Heart right ventricle (tissue), 16 donors: ENCODE measurements around the gene NAALADL2. TPM values are rescaled to one million over a fixed set of nuclear protein-coding genes. Genes with fewer than 3 reads are reported as not detected.

Source experiments
- ATAC-seq, 8 donors: fragments of 200-7000 bp; cut with Tn5 transposase; one replicate each; pipeline ENCODE4 v1.9.1; 2020; ENCODE audit warnings: mild to moderate bottlenecking in 8 of 8, moderate library complexity in 8 of 8, moderate number of reproducible peaks in 1 of 8
- DNase-seq, 2 donors: peaks; one replicate each; pipeline ENCODE4 v3.0.0-alpha.2; 2020
- H3K27ac ChIP-seq, 10 donors: fragments of 200-600 bp; sonication (generic) in 2 of 10; one replicate each; pipeline versions ENCODE4 v1.5.0 to v1.8.0; 2020 to 2022; ENCODE audit warnings: mild to moderate bottlenecking in 3 of 10
- H3K27me3 ChIP-seq, 7 donors: fragments of 200-600 bp; one replicate each; pipeline ENCODE4 v1.8.0; 2021 to 2022; ENCODE audit warnings: mild to moderate bottlenecking in 2 of 7
- H3K36me3 ChIP-seq, 9 donors: fragments of 200-600 bp; sonication (generic) in 1 of 9; one replicate each; pipeline versions ENCODE4 v1.5.0 to v1.8.0; 2020 to 2022; ENCODE audit warnings: mild to moderate bottlenecking in 2 of 9
- H3K4me1 ChIP-seq, 9 donors: fragments of 200-600 bp; sonication (generic) in 1 of 9; one replicate each; pipeline versions ENCODE4 v1.5.0 to v1.8.0; 2020 to 2022; ENCODE audit warnings: mild to moderate bottlenecking in 4 of 9
- H3K4me3 ChIP-seq, 10 donors: fragments of 200-600 bp; sonication (generic) in 2 of 10; one replicate each; pipeline versions ENCODE4 v1.5.0 to v1.8.0; 2020 to 2022; ENCODE audit warnings: mild to moderate bottlenecking in 7 of 10, moderate library complexity in 2 of 10
- H3K9me3 ChIP-seq, 11 donors: fragments of 200-600 bp in 10 of 11; sonication (generic) in 2 of 11; one replicate each; pipeline versions ENCODE4 v1.5.0 to v1.8.0; 2013 to 2022; ENCODE audit warnings: mild to moderate bottlenecking in 2 of 11, control low read depth in 1 of 11, moderate library complexity in 1 of 11
- WGBS, 2 donors: extraction: QIAGEN DNeasy Blood & Tissue Kit; methylation state at CpG; one replicate each; pipeline ENCODE4 v1.1.7; 2013; ENCODE audit warnings: inconsistent platforms in 1 of 2; 5-methylcytosine and 5-hydroxymethylcytosine counted together
- intact Hi-C, 10 donors: fragments of 100-400 bp; cut with DNase I; formaldehyde crosslinking; loops; one replicate each; pipeline versions ENCODE4 v1.11.1 to v1.14.2; 2022
- polyA plus RNA-seq, 2 donors: library from polyadenylated mRNA; stranded (reverse); fragments of 200-250 nt; gene quantifications; one replicate each; pipeline ENCODE4 v1.2.3, GENCODE V29; 2013
- total RNA-seq, 10 donors: library from RNA; stranded (reverse); fragmentation: NEBNext Ultra II Directional in 3 of 10; extraction: Animal tissue kit (Norgen Biotek cat#: 25700) in 3 of 10; gene quantifications; one replicate each; pipeline versions ENCODE4 v1.2.1 to v1.2.4, GENCODE V29; 2021 to 2023
- TF ChIP-seq, protein P1 (sequence below), 9 donors: fragments of 200-600 bp; sonication (generic) in 2 of 9; IDR thresholded peaks; one replicate each; pipeline versions ENCODE4 v1.5.0 to v1.8.0; 2021 to 2022; ENCODE audit warnings: antibody characterized with exemption in 9 of 9, mild to moderate bottlenecking in 5 of 9, moderate library complexity in 1 of 9
- donor health status: Arrhythmogenic right ventricular cardiomyopathy.
- donor health status: ischemic (EF 13 %, LVEDD 7.1; RV severe dilation, severe dysfunction).
- donor health status: healthy with polysubstance abuse.
- donor health status: DM: no; HTN: yes; CAD: no.
- donor health status: DM: no; HTN: no; CAD: no.
- donor health status: ischemic (EF 25% LVEDD 6.9; RV normal size, moderate dysfunction).
- donor health status: ischemic (EF 25% LVEDD 5.7; RV mildly dilated, moderate dysfunction).
- donor health status: healthy.
- donor health status: DM: yes; HTN: yes; CAD: no.
- donor health status: Ischemic cardiomyopathy.
- donor health status: ischemic (EF 35%, LVEDD 5.7; RV mildly dilated, moderate dysfunction).
- donor health status: nonischemic (EF 11% LVEDD 7.7; RV severe dilation, severe dysfunction).
- donor health status: DM: yes; HTN: yes; CAD: no.
- donor health status: PGD.
- donor health status: ischemic (EF 29% LVEDD 5.4; RV normal size, mild dysfunction).
- donor health status: nonischemic (EF 23%, LVEDD 6.1; RV moderate dilation, normal function).

Gene NAALADL2
- total and polyA plus RNA-seq, 12 donors, result 0.36 to 11.9 (median 5.2) TPM

GRCh38 chr3:175743733-175744400, 884.7 kb downstream of the NAALADL2 start:
- Histone ChIP-seq H3K9me3 (no peaks in the 10 kb centered on the region), H3K36me3 (no peaks in the 10 kb centered on the region), H3K4me1 (no peaks in the 10 kb centered on the region), H3K27me3 (no peaks in the 10 kb centered on the region), H3K4me3 (no peak overlapping the region), H3K27ac (no peak overlapping the region)
- WGBS, 2 donors, result 86 to 95% methylated on average over 5 of the region's 5 CpGs
- no peak for DNase-seq
- ATAC-seq, result no peak
- TF ChIP-seq, protein P1, sequence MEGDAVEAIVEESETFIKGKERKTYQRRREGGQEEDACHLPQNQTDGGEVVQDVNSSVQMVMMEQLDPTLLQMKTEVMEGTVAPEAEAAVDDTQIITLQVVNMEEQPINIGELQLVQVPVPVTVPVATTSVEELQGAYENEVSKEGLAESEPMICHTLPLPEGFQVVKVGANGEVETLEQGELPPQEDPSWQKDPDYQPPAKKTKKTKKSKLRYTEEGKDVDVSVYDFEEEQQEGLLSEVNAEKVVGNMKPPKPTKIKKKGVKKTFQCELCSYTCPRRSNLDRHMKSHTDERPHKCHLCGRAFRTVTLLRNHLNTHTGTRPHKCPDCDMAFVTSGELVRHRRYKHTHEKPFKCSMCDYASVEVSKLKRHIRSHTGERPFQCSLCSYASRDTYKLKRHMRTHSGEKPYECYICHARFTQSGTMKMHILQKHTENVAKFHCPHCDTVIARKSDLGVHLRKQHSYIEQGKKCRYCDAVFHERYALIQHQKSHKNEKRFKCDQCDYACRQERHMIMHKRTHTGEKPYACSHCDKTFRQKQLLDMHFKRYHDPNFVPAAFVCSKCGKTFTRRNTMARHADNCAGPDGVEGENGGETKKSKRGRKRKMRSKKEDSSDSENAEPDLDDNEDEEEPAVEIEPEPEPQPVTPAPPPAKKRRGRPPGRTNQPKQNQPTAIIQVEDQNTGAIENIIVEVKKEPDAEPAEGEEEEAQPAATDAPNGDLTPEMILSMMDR (IDR thresholded peaks at IDR 0.05), result no peak
- intact Hi-C loops, result no loop called here

DNA sequence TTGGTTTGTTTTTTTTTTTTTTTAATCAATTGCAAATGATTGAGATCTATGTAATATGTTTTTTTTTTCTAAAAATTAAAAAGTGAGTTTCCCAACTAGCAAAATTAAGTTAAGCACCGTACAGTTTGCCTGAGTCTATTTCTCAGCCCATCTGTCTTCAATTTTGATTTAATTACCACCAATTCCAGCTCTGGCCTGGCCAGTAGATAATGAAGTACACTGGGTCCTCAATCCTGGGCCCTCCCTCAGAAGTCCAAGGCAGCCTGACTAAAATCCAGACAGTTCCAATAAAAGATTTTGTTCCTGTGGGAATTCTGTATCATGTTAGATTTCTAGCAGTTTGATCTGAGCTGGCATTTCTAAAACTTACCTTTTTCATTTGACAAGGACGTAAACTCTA, 887.2 kb downstream of the NAALADL2 start:
- no peak overlapping the region for H3K27ac ChIP-seq
- no peaks in the 10 kb centered on the region for H3K9me3 ChIP-seq
- no peak overlapping the region for H3K4me3 ChIP-seq
- no peaks in the 10 kb centered on the region for H3K36me3 ChIP-seq
- no peaks in the 10 kb centered on the region for H3K27me3 ChIP-seq
- intact Hi-C loops, result no loop called here
- no peaks in the 10 kb centered on the region for H3K4me1 ChIP-seq
- no peak for ATAC-seq
- TF ChIP-seq, protein P1 (IDR thresholded peaks at IDR 0.05), result no peak
- 83 to 90% methylated on average over 2 of the region's 2 CpGs for WGBS, 2 donors
- DNase-seq, result no peak

DNA sequence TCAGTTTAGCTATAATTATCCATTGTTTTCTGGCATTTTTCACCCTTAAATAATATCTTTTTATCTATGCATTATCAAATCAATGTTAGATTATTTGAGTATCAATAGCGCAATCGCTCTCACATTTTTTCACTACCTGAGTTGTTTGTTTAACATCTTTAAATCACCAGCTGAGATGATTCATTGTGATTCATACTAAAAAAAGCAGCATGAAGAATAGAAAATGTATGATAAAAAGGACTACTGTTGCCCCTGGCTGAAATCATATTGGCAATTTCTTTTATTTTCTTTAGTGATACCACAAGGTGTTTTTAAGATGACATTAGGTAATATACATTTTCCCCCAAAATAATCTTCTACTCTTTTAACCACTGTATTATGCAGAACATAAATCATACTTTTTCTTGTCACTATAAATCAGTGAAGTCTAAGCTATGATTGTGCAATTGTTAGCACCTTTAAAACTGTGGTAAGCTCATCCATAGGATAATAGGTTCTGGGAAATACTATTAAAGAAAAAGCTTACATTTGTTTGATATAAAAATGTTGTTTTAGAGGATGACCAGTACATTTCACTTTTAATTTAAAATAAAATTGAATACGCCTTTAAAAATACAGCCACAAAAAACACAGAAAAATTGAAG, 889.1 kb downstream of the NAALADL2 start:
- no peaks in the 10 kb centered on the region for H3K27me3 ChIP-seq
- TF ChIP-seq, protein P1 (IDR thresholded peaks at IDR 0.05), result no peak
- H3K9me3 ChIP-seq, result no peaks in the 10 kb centered on the region
- ATAC-seq, result no peak
- H3K27ac ChIP-seq, result no peak overlapping the region
- intact Hi-C loops, result no loop called here
- 95 to 96% methylated on average over 3 of the region's 3 CpGs for WGBS, 2 donors
- H3K4me3 ChIP-seq, result no peak overlapping the region
- no peaks in the 10 kb centered on the region for H3K4me1 ChIP-seq
- no peaks in the 10 kb centered on the region for H3K36me3 ChIP-seq
- DNase-seq, result no peak

- H3K36me3 ChIP-seq, result no peaks in the 10 kb centered on the region
- TF ChIP-seq, protein P1 (IDR thresholded peaks at IDR 0.05), result no peak
- ATAC-seq, result no peak
- H3K9me3 ChIP-seq, result no peaks in the 10 kb centered on the region
- no peaks in the 10 kb centered on the region for H3K27me3 ChIP-seq
- 68 to 71% methylated on average over 2 of the region's 2 CpGs for WGBS, 2 donors
- no peak overlapping the region for H3K4me3 ChIP-seq
- no peaks in the 10 kb centered on the region for H3K4me1 ChIP-seq
- intact Hi-C loops, result no loop called here
- DNase-seq, result no peak
- H3K27ac ChIP-seq, result no peak overlapping the region
Observed at GRCh38 chr3:175749981-175750380, 890.8 kb downstream of the NAALADL2 start.
